HepG2 (cell line): ENCODE data around the gene NFS1.

Source experiments
- CTCF ChIP-seq: sonication (generic); formaldehyde crosslinking; IDR thresholded peaks from 2 replicates; pipeline ENCODE4 v1.5.0; 2020; ENCODE audit warnings: mild to moderate bottlenecking, missing genetic modification reagents, moderate library complexity
- DNMT1 ChIP-seq: sonication (generic); formaldehyde crosslinking; IDR thresholded peaks from 2 replicates; pipeline ENCODE4 v1.5.1; 2020; ENCODE audit warnings: mild to moderate bottlenecking, missing genetic modification reagents
- EED ChIP-seq: sonication (generic); formaldehyde crosslinking; IDR thresholded peaks from 2 replicates; pipeline ENCODE4 v1.5.0; 2020; ENCODE audit warnings: mild to moderate bottlenecking, missing genetic modification reagents
- ELF1 ChIP-seq: sonication (generic); formaldehyde crosslinking; IDR thresholded peaks from 2 replicates; pipeline ENCODE4 v1.4.0; 2020; ENCODE audit warnings: missing genetic modification reagents
- HNRNPUL1 ChIP-seq: fragments of 200-400 bp; formaldehyde crosslinking; IDR thresholded peaks from 2 replicates; pipeline ENCODE4 v1.6.1; 2017; ENCODE audit warnings: low read depth, mild to moderate bottlenecking, low read length, moderate library complexity
- JUND ChIP-seq: sonication (generic); formaldehyde crosslinking; IDR thresholded peaks from 2 replicates; pipeline ENCODE4 v1.8.0; 2022; ENCODE audit warnings: mild to moderate bottlenecking, missing genetic modification reagents
- MAFK ChIP-seq, 2 experiments: IDR thresholded peaks in 1 of 2; conservative IDR thresholded peaks in 1 of 2; 2 replicates each; pipeline ENCODE4 v1.6.1; 2011; ENCODE audit warnings: improper control_type of control experiment in 2 of 2, low read length in 2 of 2
- MYNN ChIP-seq: sonication (generic); formaldehyde crosslinking; IDR thresholded peaks from 2 replicates; pipeline ENCODE4 v1.4.0; 2020; ENCODE audit warnings: mild to moderate bottlenecking, low read depth, missing genetic modification reagents
- NFE2 ChIP-seq: sonication (generic); formaldehyde crosslinking; IDR thresholded peaks from 2 replicates; pipeline ENCODE4 v1.4.0; 2020; ENCODE audit warnings: missing genetic modification reagents
- SP1 ChIP-seq, 2 experiments: fragments of 450-650 bp in 1 of 2; sonication (generic) in 1 of 2; formaldehyde crosslinking in 1 of 2; IDR thresholded peaks; 2 replicates each; pipeline versions ENCODE4 v1.4.0 to v1.6.1; 2016 to 2020; ENCODE audit warnings: missing genetic modification reagents in 1 of 2
- SUZ12 ChIP-seq: fragments of 150-350 bp; IDR thresholded peaks from 2 replicates; pipeline ENCODE4 v1.6.1; 2014; ENCODE audit warnings: low read depth, low read length
- YY1 ChIP-seq: IDR thresholded peaks from 2 replicates; pipeline ENCODE4 v1.6.1; 2011; ENCODE audit warnings: low read length, low read depth, moderate library complexity, mild to moderate bottlenecking; ENCODE audit not compliant: insufficient read depth, insufficient replicate concordance
- ZNF724P ChIP-seq: sonication (generic); formaldehyde crosslinking; IDR thresholded peaks from 2 replicates; pipeline ENCODE4 v1.8.0; 2022; ENCODE audit warnings: missing genetic modification reagents, borderline replicate concordance
- TF ChIP-seq, protein P1 (sequence below), 2 experiments: IDR thresholded peaks; 2 replicates each; pipeline ENCODE4 v1.6.1; 2011 to 2012; ENCODE audit warnings: low read length in 2 of 2, borderline replicate concordance in 1 of 2, low read depth in 1 of 2, mild to moderate bottlenecking in 1 of 2, moderate library complexity in 1 of 2

DNA sequence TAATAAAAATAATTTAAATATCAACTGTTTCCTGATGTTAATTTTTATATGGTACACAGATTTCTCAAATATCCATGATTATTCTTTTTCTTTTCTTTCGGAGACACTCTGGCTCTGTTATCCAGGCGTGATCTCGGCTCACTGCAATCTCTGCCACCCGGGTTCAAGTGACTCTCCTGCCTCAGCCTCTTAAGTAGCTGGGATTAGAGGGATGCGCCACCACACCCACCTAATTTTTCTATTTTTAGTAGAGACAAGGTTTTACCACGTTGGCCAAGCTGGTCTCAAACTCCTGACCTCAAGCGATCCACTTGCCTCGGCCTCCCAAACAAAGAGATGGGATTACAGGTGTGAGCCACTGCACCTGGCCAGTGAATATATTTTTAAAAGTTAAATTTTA is 20.6 kb upstream of the NFS1 start:
- TF ChIP-seq CTCF (CRISPR knock-in tag) (no peak), SUZ12 (no peak), SP1 (IDR thresholded peaks at IDR 0.05) (no peak), SP1 (CRISPR knock-in tag; IDR thresholded peaks at IDR 0.05) (no peak), ELF1 (CRISPR knock-in tag) (no peak), MAFK (conservative IDR thresholded peaks at IDR 0.05 in 1 of 2, IDR thresholded peaks at IDR 0.05 in 1 of 2; ENCODE audit: low read length in 2 of 2) (no peak), DNMT1 (CRISPR knock-in tag) (no peak), MYNN (no peak), HNRNPUL1 (no peak), NFE2 (CRISPR knock-in tag) (no peak), ZNF724P (CRISPR knock-in tag) (no peak), JUND (CRISPR knock-in tag) (no peak), EED (no peak), YY1 (no peak)
- TF ChIP-seq, protein P1, sequence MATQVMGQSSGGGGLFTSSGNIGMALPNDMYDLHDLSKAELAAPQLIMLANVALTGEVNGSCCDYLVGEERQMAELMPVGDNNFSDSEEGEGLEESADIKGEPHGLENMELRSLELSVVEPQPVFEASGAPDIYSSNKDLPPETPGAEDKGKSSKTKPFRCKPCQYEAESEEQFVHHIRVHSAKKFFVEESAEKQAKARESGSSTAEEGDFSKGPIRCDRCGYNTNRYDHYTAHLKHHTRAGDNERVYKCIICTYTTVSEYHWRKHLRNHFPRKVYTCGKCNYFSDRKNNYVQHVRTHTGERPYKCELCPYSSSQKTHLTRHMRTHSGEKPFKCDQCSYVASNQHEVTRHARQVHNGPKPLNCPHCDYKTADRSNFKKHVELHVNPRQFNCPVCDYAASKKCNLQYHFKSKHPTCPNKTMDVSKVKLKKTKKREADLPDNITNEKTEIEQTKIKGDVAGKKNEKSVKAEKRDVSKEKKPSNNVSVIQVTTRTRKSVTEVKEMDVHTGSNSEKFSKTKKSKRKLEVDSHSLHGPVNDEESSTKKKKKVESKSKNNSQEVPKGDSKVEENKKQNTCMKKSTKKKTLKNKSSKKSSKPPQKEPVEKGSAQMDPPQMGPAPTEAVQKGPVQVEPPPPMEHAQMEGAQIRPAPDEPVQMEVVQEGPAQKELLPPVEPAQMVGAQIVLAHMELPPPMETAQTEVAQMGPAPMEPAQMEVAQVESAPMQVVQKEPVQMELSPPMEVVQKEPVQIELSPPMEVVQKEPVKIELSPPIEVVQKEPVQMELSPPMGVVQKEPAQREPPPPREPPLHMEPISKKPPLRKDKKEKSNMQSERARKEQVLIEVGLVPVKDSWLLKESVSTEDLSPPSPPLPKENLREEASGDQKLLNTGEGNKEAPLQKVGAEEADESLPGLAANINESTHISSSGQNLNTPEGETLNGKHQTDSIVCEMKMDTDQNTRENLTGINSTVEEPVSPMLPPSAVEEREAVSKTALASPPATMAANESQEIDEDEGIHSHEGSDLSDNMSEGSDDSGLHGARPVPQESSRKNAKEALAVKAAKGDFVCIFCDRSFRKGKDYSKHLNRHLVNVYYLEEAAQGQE (IDR thresholded peaks at IDR 0.05; ENCODE audit: borderline replicate concordance in 1 of 2, low read depth in 1 of 2, low read length in 2 of 2): no peak
